GM12872 (cell line): Measurements from ENCODE around the gene TFAM.

Experiments used
- CTCF ChIP-seq: IDR thresholded peaks from 3 replicates; pipeline ENCODE4 v1.5.1; 2011; ENCODE audit warnings: low read depth, mild to moderate bottlenecking, low read length, moderate library complexity; ENCODE audit not compliant: insufficient read depth

Gene TFAM

GRCh38 chr10:58415757-58416156, 30.5 kb downstream of the TFAM start:
- TF ChIP-seq CTCF: no peak

- TF ChIP-seq CTCF: no peak
Observed at GRCh38 chr10:58424176-58424575, 39.0 kb downstream of the TFAM start.

GRCh38 chr10:58431903-58432302, 46.7 kb downstream of the TFAM start:
- TF ChIP-seq CTCF: no peak

GRCh38 chr10:58433066-58433465, 47.9 kb downstream of the TFAM start:
- TF ChIP-seq CTCF: no peak

- no peak for TF ChIP-seq CTCF
Observed at GRCh38 chr10:58433571-58433970, 48.4 kb downstream of the TFAM start.

GRCh38 chr10:58435297-58435985, 50.2 kb downstream of the TFAM start:
- no peak for TF ChIP-seq CTCF

- TF ChIP-seq CTCF: no peak
Observed at GRCh38 chr10:58436071-58436470, 50.9 kb downstream of the TFAM start.
